ENCODE measurements around the gene WDR18.

DNA sequence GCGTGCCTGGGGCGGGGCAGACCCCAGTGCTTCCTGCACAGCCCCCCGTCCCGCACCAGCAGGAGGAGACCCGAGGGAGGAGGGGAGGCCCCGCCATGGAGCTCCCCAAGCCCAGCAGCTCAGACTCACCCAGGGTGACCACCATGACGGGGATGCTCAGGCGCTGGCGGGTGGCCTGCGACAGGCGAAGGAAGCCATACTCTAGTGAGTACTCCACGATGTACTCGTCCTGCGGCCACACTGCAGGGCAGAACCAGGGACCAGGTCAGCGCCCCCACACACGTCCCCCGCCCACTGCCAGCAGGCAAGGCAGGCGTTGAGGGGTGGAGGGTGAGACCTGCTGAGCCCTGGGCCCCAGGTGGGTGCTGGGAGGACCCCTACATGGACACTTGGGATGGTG is 28.2 kb downstream of the WDR18 start:
- TF ChIP-seq, protein P1, sequence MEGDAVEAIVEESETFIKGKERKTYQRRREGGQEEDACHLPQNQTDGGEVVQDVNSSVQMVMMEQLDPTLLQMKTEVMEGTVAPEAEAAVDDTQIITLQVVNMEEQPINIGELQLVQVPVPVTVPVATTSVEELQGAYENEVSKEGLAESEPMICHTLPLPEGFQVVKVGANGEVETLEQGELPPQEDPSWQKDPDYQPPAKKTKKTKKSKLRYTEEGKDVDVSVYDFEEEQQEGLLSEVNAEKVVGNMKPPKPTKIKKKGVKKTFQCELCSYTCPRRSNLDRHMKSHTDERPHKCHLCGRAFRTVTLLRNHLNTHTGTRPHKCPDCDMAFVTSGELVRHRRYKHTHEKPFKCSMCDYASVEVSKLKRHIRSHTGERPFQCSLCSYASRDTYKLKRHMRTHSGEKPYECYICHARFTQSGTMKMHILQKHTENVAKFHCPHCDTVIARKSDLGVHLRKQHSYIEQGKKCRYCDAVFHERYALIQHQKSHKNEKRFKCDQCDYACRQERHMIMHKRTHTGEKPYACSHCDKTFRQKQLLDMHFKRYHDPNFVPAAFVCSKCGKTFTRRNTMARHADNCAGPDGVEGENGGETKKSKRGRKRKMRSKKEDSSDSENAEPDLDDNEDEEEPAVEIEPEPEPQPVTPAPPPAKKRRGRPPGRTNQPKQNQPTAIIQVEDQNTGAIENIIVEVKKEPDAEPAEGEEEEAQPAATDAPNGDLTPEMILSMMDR (IDR thresholded peaks at IDR 0.05) = no peak
- TF ChIP-seq POLR2AphosphoS5 (IDR thresholded peaks at IDR 0.05; ENCODE audit: low read depth, low read length) = no peak
